Measurements from ENCODE around the gene CARF.

Gene CARF

GRCh38 chr2:203025592-203025991 lies 113.5 kb downstream of the CARF start:
- DNase-seq, result no peak

GRCh38 chr2:203030545-203030944 lies 118.5 kb downstream of the CARF start:
- DNase-seq, result no peak

GRCh38 chr2:203030991-203031390 lies 118.9 kb downstream of the CARF start:
- DNase-seq, result no peak

- no peak for DNase-seq
Measured at GRCh38 chr2:203033395-203033794, 121.3 kb downstream of the CARF start.

- no peak for DNase-seq
Measured at GRCh38 chr2:203035879-203036470, 123.9 kb downstream of the CARF start.
